Thoracic aorta (tissue), 2 donors: ENCODE data around the gene PPP4R2. TPM values are rescaled to one million over a fixed set of nuclear protein-coding genes. Genes with fewer than 3 reads are reported as not detected.
A peak's percentile ranks its signal among the peaks of the same experiment; 100 is the strongest.

Source experiments
- ATAC-seq: fragments of 150-250 bp; one replicate; pipeline ENCODE4 v1.8.0; 2017; ENCODE audit warnings: low read depth; ENCODE audit not compliant: insufficient number of reproducible peaks, low FRiP score
- DNase-seq: peaks from one replicate; pipeline ENCODE4 v3.0.0-alpha.2; 2020; ENCODE audit warnings: low spot score
- H3K27ac ChIP-seq, 2 donors: fragments of 200-600 bp; sonication (generic); 1 replicate in 1 of 2; 2 replicates in 1 of 2; pipeline ENCODE4 v1.5.1; 2016; ENCODE audit warnings: mild to moderate bottlenecking in 2 of 2, moderate library complexity in 2 of 2
- H3K27me3 ChIP-seq: fragments of 200-600 bp; sonication (generic); replicated peaks from 2 replicates; pipeline ENCODE4 v1.6.0; 2016; ENCODE audit warnings: mild to moderate bottlenecking; ENCODE audit not compliant: insufficient read depth
- H3K36me3 ChIP-seq: fragments of 200-600 bp; sonication (generic); one replicate; pipeline ENCODE4 v1.5.1; 2016
- H3K4me1 ChIP-seq, 2 donors: fragments of 200-600 bp; sonication (generic); 1 replicate in 1 of 2; 2 replicates in 1 of 2; pipeline versions ENCODE4 v1.5.1 to v1.6.0; 2016; ENCODE audit warnings: low read depth in 2 of 2, mild to moderate bottlenecking in 1 of 2; ENCODE audit not compliant: control insufficient read depth in 1 of 2
- H3K4me3 ChIP-seq: fragments of 200-600 bp; sonication (generic); 2 replicates; pipeline ENCODE4 v1.5.1; 2016; ENCODE audit warnings: mild to moderate bottlenecking
- H3K9me3 ChIP-seq: fragments of 200-600 bp; sonication (generic); 2 replicates; pipeline ENCODE4 v1.5.1; 2016
- CTCF ChIP-seq: fragments of 200-600 bp; sonication (generic); IDR thresholded peaks from one replicate; pipeline ENCODE4 v1.5.1; 2019; ENCODE audit warnings: antibody characterized with exemption
- total RNA-seq, 2 donors: library from RNA; depleted of rRNA; stranded (reverse); fragments of >200 nt; gene quantifications; one replicate each; pipeline versions ENCODE4 v1.1.0 to v1.2.3, GENCODE V29; 2016

Gene PPP4R2
- total RNA-seq: 10 to 100 TPM; 39.3 to 47.0 TPM

- TF ChIP-seq CTCF: no peak
- peak; percentile 56 for DNase-seq
- peak; percentile 82 for ATAC-seq
- no peaks in the 10 kb centered on the region for H3K27me3 ChIP-seq
- H3K36me3 ChIP-seq: no peaks in the 10 kb centered on the region
- H3K9me3 ChIP-seq: no peaks in the 10 kb centered on the region
- H3K4me3 ChIP-seq: peak within 1 kb of the TSS; percentile 87
- H3K27ac ChIP-seq: peak within 1 kb of the TSS; percentile 85 to 90
- H3K4me1 ChIP-seq: peaks cover 35 to 40% of the 10 kb centered on the region in 2 donors
Measured at GRCh38 chr3:72996473-72997333, at the start of gene PPP4R2. PPP4R2 (plus strand) TSS chr3:72996811; CDS start chr3:72997038, 227 bp downstream.

GRCh38 chr3:72947715-72948490 is 48.7 kb upstream of the PPP4R2 start:
- Histone ChIP-seq H3K4me3 (no peak overlapping the region), H3K27ac (no peak overlapping the region), H3K27me3 (no peaks in the 10 kb centered on the region), H3K36me3 (no peaks in the 10 kb centered on the region), H3K9me3 (no peaks in the 10 kb centered on the region), H3K4me1 (no peaks in the 10 kb centered on the region)
- DNase-seq (no peak), ATAC-seq (no peak)
- TF ChIP-seq CTCF: no peak

GRCh38 chr3:72949016-72949415 is 47.6 kb upstream of the PPP4R2 start:
- no peaks in the 10 kb centered on the region for H3K4me1 ChIP-seq
- H3K27ac ChIP-seq: no peak overlapping the region
- ATAC-seq (no peak), DNase-seq (no peak)
- no peaks in the 10 kb centered on the region for H3K27me3 ChIP-seq
- H3K9me3 ChIP-seq: no peaks in the 10 kb centered on the region
- TF ChIP-seq CTCF: no peak
- H3K4me3 ChIP-seq: no peak overlapping the region
- H3K36me3 ChIP-seq: no peaks in the 10 kb centered on the region

- no peak for TF ChIP-seq CTCF
- Histone ChIP-seq H3K4me3 (no peak overlapping the region), H3K9me3 (no peaks in the 10 kb centered on the region), H3K27ac (no peak overlapping the region), H3K4me1 (no peaks in the 10 kb centered on the region), H3K27me3 (no peaks in the 10 kb centered on the region), H3K36me3 (no peaks in the 10 kb centered on the region)
- DNase-seq: no peak
- no peak for ATAC-seq
Measured at GRCh38 chr3:72950372-72950771, 46.2 kb upstream of the PPP4R2 start.

- H3K4me3 ChIP-seq: no peak overlapping the region
- no peaks in the 10 kb centered on the region for H3K9me3 ChIP-seq
- H3K27me3 ChIP-seq: no peaks in the 10 kb centered on the region
- DNase-seq (no peak), ATAC-seq (no peak)
- TF ChIP-seq CTCF: no peak
- H3K4me1 ChIP-seq: no peaks in the 10 kb centered on the region
- no peaks in the 10 kb centered on the region for H3K36me3 ChIP-seq
- H3K27ac ChIP-seq: no peak overlapping the region
Measured at GRCh38 chr3:72950801-72951200, 45.8 kb upstream of the PPP4R2 start.
